ENCODE measurements around the gene SMIM44.
"Not testable (repeated sequence)": the region's sequence is repeated elsewhere in the genome, so short reads cannot be mapped to it uniquely, and the experiment has no call there.

SMIM44 gene

GRCh38 chr19:3511506-3512251 lies 28.4 kb upstream of the SMIM44 start:
- no peak for TF ChIP-seq CTCF (IDR thresholded peaks at IDR 0.05; ENCODE audit: control insufficient read depth, extremely low read depth, insufficient read depth)
- no peak for DNase-seq (ENCODE audit: low read depth)
- H3K4me3 ChIP-seq (ENCODE audit: low read depth, low read length) = no peak overlapping the region

- no peak for DNase-seq (ENCODE audit: low read depth)
- no peak overlapping the region for H3K4me3 ChIP-seq (ENCODE audit: low read depth, low read length)
- no peak for TF ChIP-seq CTCF (IDR thresholded peaks at IDR 0.05; ENCODE audit: control insufficient read depth, extremely low read depth, insufficient read depth)
Observed at GRCh38 chr19:3510727-3511126, 27.5 kb upstream of the SMIM44 start.

- DNase-seq (ENCODE audit: low read depth) = no peak
- no peak for TF ChIP-seq CTCF (IDR thresholded peaks at IDR 0.05; ENCODE audit: control insufficient read depth, extremely low read depth, insufficient read depth)
- H3K4me3 ChIP-seq (ENCODE audit: low read depth, low read length) = no peak overlapping the region
Observed at GRCh38 chr19:3509566-3509989, 26.3 kb upstream of the SMIM44 start.

DNA sequence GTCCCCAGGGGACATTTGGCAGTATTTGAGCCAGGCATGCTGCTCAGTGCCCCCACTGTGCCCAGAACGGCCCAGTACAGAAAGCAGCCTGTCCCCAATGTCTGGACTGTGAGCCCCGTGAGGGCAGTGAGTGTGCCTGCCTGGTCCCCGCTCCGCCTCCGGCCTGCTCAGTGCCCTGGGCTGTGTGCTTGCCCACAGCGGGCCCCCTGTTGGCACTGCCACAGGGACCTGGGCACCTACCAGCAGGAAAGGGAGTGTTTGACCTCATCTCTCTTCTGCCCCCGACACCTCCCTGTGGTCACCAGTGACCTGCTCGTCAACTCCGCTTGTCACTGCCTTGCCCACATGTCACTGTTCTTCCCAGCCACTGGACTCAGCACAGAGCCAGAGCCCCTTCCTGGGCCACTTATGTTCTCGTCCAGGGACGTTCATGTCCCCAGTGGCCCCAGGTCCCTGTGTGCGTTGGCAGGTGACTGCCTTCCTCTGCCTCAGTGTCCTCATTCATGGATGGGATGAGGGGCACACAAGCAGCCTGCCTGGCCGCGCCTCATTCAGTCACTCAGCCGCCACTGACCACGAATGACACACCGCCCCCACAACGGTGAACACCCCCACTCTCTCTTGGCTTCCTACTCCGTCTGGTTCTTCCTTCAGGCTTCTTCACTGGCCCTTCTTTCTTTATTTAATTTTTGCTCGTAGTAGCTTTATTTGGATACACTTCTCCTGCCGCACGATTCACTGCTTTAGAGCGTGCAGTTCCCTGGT lies 25.7 kb upstream of the SMIM44 start:
- TF ChIP-seq CTCF (IDR thresholded peaks at IDR 0.05; ENCODE audit: control insufficient read depth, extremely low read depth, insufficient read depth) = no peak
- H3K4me3 ChIP-seq (ENCODE audit: low read depth, low read length) = no peak overlapping the region
- DNase-seq (ENCODE audit: low read depth) = no peak

GRCh38 chr19:3508121-3508661 lies 24.9 kb upstream of the SMIM44 start:
- not testable (repeated sequence) for DNase-seq (ENCODE audit: low read depth); H3K4me3 ChIP-seq (ENCODE audit: low read depth, low read length)

GRCh38 chr19:3507371-3508120 lies 24.3 kb upstream of the SMIM44 start:
- TF ChIP-seq CTCF (IDR thresholded peaks at IDR 0.05; ENCODE audit: control insufficient read depth, extremely low read depth, insufficient read depth) = no peak
- peak overlapping the region; percentile 96 for H3K4me3 ChIP-seq (ENCODE audit: low read depth, low read length)
- DNase-seq (ENCODE audit: low read depth) = no peak
